HG03097 (cell line): ENCODE measurements around the gene DIS3L2.
"Not testable (repeated sequence)": the region's sequence is repeated elsewhere in the genome, so short reads cannot be mapped to it uniquely, and the experiment has no call there.

Experiments
- ATAC-seq: cut with Tn5 transposase; IDR thresholded peaks from one replicate; pipeline ENCODE4 v1.9.1; 2021; ENCODE audit not compliant: unreplicated experiment, low FRiP score

DIS3L2 gene

GRCh38 chr2:232315049-232315922, 353.8 kb downstream of the DIS3L2 start:
- peak; percentile 80 for ATAC-seq

DNA sequence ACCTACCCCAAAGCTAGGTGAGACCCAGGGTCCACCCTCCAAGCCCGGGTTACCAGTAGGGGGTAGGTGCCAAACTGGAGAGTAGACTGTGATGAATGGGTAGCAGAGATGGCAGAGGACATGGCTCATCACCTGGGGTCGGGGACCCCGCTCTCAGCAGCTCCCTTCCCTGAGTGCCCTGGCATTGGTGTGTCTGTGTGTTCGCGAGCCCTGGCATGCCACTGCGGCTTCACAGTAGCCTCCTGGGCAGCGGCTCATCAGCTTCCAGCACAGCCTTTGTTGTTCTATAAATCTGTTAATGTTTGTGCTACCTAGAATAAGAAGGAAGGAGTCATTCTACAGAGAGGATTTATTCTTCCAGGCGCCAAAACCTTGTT, 354.4 kb downstream of the DIS3L2 start:
- no peak for ATAC-seq

GRCh38 chr2:232316461-232317330, 355.2 kb downstream of the DIS3L2 start:
- ATAC-seq: no peak

GRCh38 chr2:232318169-232318855, 356.8 kb downstream of the DIS3L2 start:
- no peak for ATAC-seq

DNA sequence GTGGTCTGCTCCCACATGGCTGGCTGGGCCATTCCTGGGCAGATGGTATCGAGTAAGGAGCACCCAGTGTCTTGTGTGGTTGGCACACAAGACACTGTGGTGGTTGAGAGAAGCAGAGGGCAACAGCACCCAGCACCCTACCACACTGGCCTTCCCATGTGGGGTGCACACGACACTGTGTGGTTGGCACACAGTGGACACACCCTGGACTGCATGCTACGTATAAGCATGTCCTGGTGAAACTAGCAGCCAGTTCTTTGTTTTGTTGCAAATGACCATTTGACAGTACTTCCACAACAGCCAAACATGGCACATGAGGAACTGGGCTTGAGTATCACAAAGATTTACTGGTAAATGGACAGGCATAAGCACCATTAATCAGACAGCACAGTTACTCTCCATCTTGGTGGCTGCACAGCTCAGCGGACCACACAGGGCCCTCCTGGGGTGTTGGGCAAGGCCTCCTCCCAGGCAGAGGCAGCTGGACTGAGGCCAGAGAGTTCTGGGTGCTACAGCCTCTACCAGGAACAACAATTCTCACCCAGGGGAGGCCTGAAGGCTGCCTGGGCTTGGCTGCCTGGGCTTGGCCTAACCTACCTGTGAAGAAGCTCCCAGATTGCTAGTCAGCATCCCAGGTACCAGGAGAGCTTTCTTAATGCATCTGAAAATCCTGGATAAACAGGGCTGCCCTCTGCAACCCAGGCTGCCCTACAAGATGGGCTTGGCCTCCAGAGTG, 357.7 kb downstream of the DIS3L2 start:
- ATAC-seq: no peak

- no peak for ATAC-seq
Measured at GRCh38 chr2:232319803-232320442, 358.4 kb downstream of the DIS3L2 start.

DNA sequence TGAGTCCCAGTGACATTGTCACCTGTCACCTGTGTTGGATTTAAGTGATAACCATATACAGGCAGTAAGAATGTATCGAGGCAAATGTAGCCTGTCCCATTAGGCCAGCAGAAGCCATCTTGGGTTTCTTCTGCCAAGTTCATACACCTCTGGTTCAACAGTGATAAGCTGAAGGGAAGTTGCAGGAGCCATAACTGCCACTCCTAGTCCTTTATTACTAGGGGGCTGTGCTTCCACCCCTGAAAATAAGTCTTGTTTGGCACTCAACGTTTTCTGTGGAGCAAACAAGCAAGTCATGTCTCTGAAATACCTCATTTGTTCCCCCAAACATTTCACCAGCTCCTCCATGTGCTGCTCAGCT, 358.9 kb downstream of the DIS3L2 start:
- ATAC-seq: no peak

- ATAC-seq: no peak
Measured at GRCh38 chr2:232321156-232321816, 359.8 kb downstream of the DIS3L2 start.

- no peak for ATAC-seq
Measured at GRCh38 chr2:232321817-232322559, 360.5 kb downstream of the DIS3L2 start.

DNA sequence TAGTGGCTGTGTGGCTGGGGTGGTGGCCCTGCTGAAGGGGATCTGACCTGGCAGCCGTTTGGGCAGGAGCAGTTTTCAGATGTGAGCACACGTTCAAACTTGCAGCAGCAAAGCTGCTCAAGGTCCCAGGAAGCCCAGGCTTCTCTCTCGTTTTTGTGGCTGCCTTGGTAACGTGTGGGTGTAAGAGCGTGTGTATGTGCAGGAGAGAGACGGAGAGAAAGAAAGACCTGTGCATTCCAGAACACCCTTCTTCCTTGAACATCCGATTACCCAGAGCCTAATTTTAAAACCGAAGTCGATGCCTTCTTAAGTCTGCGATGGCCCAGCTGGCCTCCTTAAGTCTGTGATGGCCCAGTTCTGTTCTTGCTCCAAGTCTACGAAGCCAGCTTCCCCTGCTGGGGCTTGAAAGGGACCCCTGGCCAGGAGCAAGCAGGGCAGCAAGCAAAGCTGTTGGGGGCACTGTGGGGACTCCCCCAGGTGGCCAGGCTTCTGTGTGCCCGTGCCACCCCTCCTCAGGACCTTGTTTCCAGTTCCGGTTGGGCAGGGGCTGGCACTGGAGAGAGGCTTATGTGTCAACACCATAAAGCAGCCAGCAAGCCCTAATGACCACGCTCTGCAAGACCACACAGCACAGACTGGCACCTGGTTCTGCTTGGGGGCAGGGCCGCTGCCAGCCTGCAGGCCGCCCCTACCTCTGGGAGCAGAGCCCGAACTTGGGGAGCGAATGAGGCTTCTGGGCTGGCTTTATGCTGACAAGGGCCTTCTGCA, 361.2 kb downstream of the DIS3L2 start:
- no peak for ATAC-seq

- no peak for ATAC-seq
Measured at GRCh38 chr2:232323328-232323650, 361.8 kb downstream of the DIS3L2 start.

DNA sequence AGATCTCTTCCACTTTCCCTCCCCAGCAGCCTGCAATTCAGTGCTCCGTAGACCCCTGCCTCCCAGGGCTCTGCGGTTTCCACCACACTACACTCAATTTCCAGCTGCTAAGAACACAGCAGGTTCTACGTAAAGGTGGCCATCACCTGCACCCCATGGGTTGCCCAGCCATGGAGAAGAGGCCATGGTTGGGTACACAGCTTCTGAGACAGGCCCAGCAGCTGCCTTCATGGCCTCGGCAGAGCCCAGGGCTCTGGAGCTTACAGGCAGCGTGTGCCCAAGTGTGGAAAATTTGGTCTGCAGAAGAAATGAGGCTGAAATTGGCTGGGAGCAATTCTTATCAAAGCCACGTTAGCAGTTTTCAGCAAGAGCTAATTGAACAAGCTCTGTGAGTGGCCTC, 362.5 kb downstream of the DIS3L2 start:
- not testable (repeated sequence) for ATAC-seq

- no peak for ATAC-seq
Measured at GRCh38 chr2:232324778-232325177, 363.3 kb downstream of the DIS3L2 start.

DNA sequence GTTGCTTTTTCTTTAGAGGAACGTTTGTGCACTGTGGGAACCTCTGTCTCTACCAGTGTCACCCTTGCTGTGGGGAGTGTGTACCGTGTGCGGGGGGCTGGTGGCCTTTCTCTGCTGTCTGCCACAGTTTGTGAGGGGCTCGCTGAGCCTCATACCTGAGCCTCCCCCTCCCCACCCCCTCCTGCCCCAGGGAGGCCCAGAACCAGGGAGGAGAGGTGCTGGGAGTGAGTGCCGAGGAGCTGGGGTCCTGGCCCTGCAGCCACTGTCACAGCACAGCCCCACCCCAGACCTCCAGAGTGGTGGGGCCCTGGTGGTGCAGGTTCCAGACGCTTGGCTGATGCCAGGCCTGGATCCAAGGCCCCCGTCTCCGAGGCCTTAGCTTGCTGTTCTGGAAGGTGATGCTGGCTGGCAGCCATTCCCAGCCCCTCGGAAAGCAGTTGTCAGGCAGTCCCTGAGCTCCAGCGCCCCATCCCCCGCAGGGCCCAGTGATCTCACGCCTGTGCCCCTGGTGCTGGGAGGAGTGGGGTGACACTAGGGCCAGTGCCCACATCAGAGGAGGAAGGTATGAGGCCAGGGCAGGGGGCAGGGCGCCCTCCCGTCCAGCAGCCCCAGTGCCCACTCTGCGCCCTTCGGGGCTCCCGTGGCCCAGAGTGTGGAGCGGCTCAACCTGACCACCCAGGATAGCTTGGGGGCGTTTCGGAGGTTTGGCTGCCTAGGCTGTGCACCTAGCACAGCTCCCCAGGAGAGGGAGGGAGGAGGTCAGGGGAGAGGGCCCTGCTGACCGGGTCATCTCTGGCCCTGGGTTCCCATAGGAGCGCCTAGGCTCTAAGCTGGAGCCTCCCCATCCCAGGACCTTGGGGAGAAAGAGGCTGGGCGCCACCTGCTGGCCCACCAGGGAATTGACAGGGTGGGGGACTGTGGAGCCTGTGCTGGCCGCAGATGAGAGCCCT, 364.1 kb downstream of the DIS3L2 start:
- ATAC-seq: no peak

DNA sequence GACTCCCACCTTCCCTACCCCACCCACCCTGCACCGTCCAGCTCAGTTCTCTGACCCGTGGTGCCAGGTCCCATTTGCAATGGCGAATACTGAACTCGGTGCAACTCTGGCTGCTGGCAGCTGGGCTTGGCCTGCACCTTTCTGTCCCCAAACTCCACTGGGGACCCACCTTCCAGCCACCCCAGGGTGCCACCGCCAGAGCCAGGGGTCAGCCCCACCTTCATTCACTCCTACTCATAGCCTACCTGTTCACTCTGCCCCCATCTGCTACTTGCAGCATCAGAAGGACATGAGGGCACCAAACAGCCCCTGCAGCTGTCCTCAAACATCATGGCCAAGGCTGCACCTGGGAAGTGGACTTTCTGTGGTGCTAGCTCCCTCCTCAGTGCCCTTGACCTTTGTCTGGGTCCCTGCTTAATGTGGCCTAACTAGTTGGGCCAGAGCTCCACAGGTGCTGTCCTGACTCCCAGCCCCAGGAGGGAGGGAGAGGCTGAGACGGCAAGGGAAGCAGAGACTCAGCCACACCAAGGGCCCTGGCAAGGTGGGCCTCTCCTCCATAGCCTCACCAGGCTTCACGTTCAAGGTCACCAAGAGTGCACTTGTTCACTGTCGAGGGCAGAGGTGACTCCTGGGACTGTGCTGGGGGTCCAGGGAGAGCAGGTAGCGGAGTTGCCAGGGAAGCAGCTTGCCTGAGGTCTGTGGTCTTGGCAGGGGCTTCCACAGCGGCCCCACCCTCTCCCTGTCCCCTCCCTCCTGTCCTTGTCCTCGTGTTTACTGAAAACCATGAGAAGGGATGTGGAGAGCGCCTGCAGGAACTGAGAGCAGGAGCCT, 365.0 kb downstream of the DIS3L2 start:
- not testable (repeated sequence) for ATAC-seq
